ENCODE measurements around the gene APOBEC3H.

Gene APOBEC3H

GRCh38 chr22:39129746-39130145, 32.7 kb downstream of the APOBEC3H start:
- TF ChIP-seq CTCF (IDR thresholded peaks at IDR 0.05; ENCODE audit: low read depth, low read length, missing control alignments): no peak
- no peak overlapping the region for H3K4me3 ChIP-seq (ENCODE audit: low read depth, low read length)
- no peak for DNase-seq (ENCODE audit: low read depth)

- no peak overlapping the region for H3K4me3 ChIP-seq (ENCODE audit: low read depth, low read length)
- no peak for DNase-seq (ENCODE audit: low read depth)
- no peak for TF ChIP-seq CTCF (IDR thresholded peaks at IDR 0.05; ENCODE audit: low read depth, low read length, missing control alignments)
Measured at GRCh38 chr22:39130152-39130704, 33.2 kb downstream of the APOBEC3H start.

- DNase-seq (ENCODE audit: low read depth): no peak
- H3K4me3 ChIP-seq (ENCODE audit: low read depth, low read length): no peak overlapping the region
- no peak for TF ChIP-seq CTCF (IDR thresholded peaks at IDR 0.05; ENCODE audit: low read depth, low read length, missing control alignments)
Measured at GRCh38 chr22:39130892-39131855, 34.1 kb downstream of the APOBEC3H start.

- no peak overlapping the region for H3K4me3 ChIP-seq (ENCODE audit: low read depth, low read length)
- no peak for DNase-seq (ENCODE audit: low read depth)
- no peak for TF ChIP-seq CTCF (IDR thresholded peaks at IDR 0.05; ENCODE audit: low read depth, low read length, missing control alignments)
Measured at GRCh38 chr22:39132281-39132680, 35.2 kb downstream of the APOBEC3H start.

- DNase-seq (ENCODE audit: low read depth): no peak
- no peak for TF ChIP-seq CTCF (IDR thresholded peaks at IDR 0.05; ENCODE audit: low read depth, low read length, missing control alignments)
- no peak overlapping the region for H3K4me3 ChIP-seq (ENCODE audit: low read depth, low read length)
Measured at GRCh38 chr22:39132871-39133524, 36.0 kb downstream of the APOBEC3H start.

- TF ChIP-seq CTCF (IDR thresholded peaks at IDR 0.05; ENCODE audit: low read depth, low read length, missing control alignments): no peak
Measured at GRCh38 chr22:39133871-39134270, 36.8 kb downstream of the APOBEC3H start.

More at GRCh38 chr22:39133871-39134270, 36.8 kb downstream of the APOBEC3H start:
- no peak for DNase-seq (ENCODE audit: low read depth)
- no peak overlapping the region for H3K4me3 ChIP-seq (ENCODE audit: low read depth, low read length)

All from GM12864 (cell line).